Stimulated activated CD4-positive, alpha-beta T cell treated with anti-CD3 and anti-CD28 coated beads, Interleukin-1b, Interleukin-23, amount 100 ng/mL, for 24 hours (primary cell): Measurements from ENCODE around the gene ABAT.
"Not testable (repeated sequence)": the region's sequence is repeated elsewhere in the genome, so short reads cannot be mapped to it uniquely, and the experiment has no call there.

ENCODE experiments used
- DNase-seq, 4 experiments: peaks; one replicate each; pipeline ENCODE4 v3.0.0-alpha.2; 2020; ENCODE audit warnings: low read depth in 4 of 4, low spot score in 1 of 4

The ABAT gene

DNA sequence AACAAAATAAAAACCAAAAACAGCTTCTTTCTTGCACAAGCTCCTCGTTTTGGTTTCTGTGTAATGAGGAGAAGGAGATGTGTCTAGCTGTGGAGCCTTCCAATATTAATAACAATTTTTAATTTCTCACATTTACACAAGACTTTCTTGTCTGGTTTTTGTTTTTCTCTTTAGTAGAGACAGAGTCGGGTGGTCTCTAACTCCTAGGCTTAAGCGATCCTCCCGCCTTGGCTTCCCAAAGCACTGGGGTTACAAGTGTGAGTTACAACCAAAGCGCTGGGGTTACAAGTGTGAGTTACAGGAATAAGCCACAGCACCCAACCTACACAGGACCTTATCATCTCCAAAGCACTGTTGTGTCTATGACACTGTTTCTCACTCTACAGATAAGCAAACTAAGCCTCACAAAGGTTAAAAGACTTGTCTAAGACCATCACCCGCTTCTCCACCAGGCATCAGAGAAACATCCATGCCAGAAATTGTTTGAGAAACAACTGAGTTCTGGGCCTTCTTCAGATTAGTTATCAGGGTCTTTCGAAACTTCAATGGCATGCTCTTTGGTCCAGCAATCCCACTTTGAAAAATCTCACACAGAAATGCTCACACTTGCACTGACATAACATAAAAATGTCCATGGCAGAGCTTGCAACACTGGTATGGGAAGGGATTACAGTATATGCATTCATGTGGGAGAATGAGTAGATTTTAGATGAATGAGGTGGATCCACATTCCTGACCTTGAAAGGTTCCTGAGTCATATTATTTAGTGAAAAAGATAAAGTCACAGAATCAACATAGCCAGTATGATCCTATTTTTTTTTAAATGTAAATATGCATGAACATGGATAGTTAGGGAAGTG lies 3.9 kb downstream of the ABAT start:
- DNase-seq = no peak

DNA sequence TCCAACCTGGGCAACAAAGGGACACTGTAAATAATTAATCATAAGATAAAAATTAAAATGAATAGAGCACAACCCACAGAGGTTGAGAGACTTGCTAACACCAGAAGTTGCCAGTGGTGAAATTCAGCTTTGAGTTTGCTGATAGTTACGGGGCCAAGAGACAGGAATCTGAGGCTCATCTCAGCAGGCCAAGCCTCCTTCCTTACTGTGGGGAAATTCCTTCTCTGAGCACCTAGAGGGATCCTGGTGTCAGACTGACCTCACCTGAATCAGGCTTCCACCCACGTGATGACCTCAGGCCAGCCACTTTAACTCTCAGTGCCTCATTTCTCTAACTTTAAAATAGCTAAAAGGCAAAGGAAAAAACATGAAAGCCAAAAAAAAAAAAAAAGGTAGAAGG lies 4.7 kb downstream of the ABAT start:
- DNase-seq = no peak

DNA sequence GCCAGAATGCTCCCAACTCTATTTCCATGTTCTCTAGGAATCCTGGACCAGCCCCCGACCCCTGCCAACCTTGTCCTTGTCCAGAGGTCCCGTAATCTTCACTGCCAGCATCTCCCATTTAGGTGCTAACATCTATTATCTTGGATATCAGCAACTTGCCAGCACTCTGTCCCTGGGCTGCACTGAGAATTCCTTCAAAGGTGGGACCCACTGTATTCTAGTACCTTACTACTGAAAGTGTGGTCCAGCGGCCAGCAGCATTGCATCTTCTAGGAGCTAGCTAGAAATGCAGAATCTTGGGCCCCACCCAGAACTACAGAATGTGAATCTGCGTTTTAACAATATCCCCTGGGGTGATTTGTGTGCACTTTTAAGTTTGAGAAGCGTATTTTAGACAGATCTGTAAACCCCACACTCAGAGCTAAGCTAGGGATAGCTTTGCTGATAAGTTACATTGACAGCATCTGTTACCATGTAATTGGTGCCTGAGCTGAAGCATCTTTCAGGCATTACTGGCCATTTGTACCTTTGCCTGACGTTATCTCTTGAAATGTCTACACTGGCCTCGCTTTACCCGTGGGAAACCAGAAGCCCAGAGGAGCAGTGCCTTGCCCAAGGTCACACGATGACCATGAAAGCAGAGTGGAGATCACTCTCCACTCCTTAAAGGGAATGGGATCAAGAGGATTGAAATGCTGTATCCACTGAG lies 8.3 kb downstream of the ABAT start:
- no peak for DNase-seq

DNA sequence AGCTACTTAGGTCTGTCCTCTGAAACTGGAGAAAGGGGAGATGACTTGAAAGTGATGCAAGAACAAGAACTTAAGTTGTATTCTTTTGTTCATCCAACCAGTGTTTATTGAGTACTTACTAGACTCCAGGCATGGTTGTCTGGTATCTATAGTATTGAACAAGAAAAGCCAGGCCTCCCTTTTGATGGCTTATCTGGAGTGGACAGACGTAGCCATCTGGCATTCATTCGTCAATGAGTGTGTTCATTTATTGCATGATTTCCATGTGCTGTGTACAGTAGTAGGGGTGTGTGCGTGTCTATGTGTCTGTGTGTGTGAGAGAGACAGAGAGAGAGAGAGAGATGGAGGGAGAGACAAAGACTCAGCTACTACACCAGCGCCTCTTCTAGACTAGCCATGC lies 9.2 kb downstream of the ABAT start:
- DNase-seq = no peak

DNA sequence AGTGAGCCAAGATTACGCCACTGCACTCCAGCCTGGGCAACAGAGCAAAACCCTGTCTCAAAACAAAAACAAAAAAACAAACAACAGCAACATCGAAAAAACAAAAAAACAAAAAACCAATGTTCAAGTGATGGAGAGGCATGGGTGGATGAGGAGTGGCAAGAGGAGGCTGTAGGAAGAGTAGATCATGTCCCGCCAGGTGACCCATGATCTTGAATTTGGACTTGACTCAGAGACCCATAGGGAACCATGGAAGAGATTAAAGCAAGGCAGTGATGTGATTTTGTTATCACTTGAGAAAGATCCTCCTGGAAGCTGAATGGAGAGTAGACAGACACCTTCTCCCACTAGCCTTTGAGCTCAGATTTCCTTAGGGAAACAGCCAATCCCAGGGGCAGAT lies 11.2 kb downstream of the ABAT start:
- no peak for DNase-seq

DNA sequence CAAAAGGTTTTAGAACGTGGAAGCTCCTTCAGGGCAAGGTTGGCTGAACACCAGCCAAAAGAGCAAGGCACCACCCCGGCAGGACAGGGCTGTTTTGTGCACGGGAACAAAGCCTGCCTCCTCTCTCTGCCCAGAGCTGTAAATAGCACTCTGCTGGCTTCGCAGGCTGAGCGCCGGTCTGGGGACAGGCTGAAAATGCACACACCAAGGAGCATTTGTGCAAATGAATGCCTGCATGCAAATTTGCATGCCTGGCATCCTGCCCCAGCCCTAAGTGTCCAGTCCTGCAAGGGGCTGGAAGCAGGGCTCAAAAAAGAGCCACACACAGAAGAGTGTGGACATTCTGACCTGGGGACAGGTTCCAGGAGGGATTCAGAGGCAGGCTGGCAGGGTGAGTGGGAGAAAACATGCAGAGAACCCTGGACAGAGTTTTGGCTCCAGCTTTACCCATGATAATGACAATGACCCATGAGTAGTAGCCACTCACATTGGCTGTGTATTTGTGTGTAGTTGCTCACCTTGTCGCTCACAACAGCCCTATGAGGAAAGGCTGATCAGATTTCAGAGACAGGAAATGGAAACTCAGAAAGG lies 11.7 kb downstream of the ABAT start:
- DNase-seq = no peak

DNA sequence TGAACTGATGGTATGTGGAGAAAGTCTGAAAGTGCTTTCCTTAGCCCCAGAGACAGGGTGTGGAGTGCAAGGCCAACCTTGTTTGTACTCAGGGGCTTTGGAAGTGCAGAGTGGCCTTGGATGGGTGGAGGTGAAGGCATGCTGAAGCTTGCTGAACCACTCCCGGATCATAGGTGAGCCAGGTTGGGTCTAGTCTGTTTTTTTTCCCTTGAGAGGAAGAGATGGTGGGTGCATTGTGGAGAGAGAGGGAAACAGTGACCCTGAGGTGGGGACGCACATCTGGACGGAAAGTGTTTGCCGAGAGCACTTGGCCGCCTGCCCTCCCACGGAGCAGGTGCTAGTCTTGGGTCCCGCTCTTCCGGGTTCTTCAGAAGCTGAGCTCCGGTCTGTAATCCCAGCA lies 12.5 kb downstream of the ABAT start:
- no peak for DNase-seq

DNA sequence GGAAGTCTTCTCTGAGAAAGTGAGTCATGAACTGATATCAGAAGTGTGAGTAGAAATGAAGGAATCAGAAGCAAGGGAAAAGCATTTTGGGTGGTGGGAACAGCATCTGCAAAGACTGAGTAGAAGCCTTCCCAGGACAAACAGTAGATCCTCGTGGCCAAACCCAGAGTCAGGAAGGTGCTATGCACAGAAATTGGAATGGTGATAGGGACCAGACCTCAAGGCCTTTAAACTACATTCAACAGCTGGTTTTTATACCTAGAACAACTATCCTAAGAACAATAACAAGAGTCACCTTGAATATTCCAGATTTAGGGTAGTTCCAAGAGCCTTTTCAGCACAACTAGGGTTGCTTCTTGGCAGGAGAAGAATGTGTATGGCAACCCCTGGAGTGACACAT lies 15.3 kb downstream of the ABAT start:
- DNase-seq = no peak

DNA sequence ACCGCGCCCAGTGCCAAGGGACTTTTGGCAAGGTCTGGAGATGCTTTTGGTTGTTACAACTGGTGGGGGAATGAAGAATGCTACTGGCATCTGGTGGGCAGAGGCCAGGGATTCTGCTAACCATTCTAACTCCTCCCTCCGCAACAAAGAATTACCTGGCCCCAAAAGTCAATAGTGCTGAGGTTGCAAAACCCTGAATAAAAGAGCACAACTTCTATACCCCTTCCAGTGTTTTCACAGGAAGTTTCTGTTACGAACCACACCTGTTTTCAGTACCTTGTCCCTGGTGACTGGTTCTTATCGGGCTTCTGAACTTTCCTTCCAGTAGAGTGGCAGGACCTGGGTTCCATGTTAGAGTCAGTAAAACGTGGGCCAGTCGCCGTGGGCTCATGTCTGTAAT lies 17.3 kb downstream of the ABAT start:
- no peak for DNase-seq

DNA sequence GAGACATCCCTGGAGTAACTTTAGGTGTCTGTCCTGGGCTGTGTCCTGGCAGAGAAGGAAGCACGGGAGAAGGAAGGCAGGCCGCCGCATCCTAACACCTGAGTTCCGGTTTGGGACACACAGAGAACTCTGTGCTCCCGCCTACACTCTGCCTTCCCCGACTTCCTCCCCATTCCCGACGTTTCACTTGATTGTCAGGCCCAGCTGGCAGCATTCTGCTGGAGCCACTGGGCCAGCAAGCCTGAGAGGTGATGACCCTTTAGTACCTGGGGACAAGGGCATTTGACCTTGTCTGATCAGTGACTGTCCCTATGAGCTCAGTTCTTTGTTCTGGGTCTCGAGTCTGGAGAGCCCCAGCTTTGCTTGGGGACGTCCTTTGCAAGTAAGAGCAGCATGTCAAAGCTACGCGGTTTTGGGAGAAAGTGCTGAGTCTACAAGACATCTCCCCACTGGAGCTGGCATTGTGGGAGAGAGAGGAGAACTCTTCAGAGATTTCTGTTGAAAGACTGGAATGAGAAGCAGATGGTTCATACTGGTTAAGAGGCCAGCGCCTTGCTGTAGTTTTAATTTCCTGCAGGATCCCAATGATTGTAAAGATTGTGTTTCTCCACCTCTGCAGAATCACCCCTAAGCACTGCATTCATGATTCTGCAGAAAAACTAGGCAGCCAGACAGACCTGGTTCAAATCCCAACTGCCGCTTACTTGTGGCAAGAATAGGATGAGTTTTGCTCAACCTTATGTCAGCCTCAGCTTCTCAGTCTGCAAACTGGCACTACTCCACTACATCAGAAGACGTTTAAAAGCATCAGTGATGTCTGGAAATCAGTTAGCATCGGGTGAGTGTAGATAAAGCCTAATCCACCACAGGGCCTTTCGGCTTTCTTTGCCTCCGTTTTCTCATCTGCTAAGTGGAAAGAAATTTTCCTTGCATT lies 20.6 kb downstream of the ABAT start:
- DNase-seq = no peak

DNA sequence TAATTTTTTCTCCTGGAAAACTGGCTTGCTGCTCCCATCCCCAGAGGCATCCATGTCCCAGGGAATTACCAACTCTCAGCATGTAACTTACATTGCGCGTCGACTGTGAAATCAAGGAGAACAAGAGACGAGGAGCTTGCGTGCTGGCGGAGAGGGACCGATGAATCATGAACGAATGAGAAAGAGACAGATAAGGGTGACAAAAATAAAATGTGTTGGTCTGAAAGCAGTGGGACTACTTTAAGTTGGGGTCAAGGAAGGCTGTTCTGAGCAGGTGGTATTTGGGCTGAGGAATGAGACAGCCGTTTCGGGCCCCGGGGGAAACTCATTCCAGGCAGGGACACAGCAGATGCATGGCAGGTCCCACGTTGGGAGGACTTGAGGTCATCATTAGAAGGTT lies 22.5 kb downstream of the ABAT start:
- no peak for DNase-seq

DNA sequence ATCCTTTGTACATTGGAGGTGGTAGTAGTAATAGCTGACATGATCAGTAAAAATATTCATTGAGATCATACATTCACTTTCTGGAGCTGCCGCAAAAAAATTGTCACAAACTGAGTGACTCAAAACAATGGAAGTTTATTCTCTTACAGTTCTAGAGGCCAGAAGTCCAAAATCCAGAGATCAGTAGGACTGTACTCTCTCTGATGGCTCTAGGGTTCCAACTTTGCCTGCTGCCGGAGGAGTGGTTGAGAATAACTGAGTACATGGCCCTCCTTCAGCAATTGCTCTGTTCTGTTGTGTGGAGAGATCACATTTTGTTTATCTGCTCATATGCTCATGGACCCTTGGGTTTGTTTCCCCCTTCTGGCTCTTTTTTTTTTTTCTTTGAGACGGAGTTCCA lies 23.5 kb downstream of the ABAT start:
- DNase-seq = no peak

DNA sequence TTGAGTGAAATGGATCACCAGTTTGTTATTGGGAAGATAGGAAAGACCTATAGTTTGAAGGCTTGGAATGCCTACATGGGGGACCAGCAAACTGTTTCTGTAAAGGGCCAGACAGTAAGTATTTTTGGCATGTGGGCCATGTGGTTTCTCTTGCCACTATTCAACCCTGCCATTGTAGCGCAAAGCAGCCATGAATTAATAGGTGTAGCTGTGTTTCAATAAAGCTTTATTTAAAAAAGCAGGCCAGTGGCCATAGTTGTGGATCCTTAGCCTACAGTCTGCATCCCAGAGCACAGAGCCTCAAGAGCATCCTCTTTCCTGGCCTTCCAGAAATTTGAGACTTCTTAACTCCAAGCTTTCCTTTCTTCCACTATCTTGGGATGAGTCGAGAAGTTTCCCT lies 29.3 kb downstream of the ABAT start:
- no peak for DNase-seq

DNA sequence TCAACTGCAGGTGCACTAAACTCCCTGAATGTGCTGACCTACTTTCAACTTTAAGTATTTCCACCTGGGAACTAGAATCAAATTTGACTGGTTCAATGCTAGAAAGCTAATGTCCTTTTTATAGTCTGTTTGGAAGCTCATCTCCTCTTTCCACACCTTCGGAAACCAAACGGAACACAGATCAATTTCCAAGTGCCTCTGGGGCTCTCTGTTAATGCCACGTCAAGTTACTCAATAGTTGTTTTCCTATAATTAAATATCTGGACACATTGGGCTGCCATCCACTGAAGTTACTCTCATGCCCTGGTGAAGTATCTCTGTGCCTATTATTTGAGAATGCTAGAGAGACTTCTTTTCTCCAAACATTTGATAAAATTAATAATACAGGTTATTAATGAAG lies 29.7 kb downstream of the ABAT start:
- DNase-seq = no peak

DNA sequence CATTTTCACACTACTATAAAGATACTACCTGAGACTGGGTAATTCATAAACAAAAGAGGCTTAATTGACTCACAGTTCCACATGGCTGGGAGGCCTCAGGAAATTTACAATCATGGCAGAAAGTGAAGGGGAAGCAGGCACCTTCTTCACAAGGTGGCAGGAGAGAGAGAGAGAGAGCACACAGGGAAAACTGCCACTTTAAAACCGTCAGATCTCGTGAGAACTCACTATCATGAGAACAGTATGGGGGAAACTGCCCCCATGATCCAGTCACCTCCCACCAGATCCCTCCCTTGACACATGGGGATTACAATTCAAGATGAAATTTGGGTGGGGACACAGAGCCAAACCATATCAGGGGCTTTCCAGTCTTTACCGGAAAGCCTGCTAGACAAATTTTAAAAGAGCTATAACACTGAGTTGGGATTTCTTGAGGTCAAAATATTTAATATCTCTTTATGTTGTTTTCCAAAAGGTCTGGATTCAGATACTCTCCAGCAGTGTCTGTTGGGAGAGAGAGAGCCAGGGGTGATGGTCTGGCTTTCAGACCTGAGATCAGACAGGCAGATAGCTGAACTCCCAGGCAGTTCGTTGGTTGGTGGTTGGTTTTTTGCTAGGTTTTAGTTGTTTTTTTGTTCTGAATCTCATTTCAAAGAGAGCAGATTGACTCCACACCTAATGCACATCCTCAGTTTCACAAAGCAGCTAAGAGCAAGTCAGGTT lies 30.8 kb downstream of the ABAT start:
- not testable (repeated sequence) for DNase-seq

DNA sequence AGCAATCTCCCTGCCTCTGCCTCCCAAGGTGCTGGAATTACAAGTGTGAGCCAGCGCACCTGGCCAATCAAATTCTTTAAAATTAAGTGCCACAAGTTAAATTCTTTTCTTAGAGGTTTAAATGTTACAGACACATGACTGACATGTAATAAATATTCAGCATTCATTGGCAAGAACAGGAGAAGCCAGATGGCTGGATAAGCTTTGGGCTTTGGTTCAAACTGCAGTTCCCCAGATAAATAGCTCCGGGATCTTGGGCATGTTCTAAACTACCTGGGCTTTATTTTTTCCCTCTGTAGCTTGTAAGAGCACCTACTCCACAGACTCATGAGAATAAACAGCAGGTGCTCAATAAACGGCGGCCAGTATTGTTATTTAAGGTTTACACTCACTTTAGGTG lies 34.1 kb downstream of the ABAT start:
- DNase-seq = no peak

DNA sequence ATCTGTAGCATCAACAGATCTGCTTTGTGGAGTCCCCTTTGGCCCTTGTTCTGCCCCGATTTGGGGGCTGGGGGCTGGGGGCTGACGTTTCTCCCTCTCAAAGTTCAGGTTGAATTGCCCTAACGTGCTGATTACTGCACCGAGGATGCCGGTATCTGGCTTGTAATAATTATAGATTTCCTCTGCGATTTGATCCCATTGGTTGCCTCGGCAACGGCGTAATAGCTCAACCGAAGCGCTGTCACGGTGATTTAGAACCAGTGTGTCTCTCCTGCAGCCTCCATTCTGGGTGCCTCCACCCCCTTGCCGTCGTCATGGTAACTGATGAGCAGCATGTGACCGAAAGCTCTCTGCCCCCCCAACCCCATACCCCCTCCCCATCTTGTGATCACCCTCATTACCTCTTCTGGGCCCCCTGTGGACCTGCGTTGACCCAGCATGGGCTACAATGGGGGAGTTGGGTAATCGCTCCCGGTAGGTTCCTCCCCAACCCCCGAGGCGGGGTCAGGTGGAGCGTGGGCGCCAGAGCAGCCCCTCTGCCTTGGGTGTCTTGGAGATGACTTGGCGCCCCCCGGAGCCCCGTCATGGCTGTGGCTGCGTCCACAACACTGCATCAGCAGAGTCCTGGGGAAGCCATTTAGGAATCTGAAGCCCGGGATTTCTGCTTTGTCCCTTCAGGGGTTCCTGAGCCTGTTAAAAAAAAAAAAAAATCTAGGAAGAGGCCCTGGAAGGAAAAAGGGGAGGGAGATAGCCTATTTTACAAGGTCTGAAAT lies 38.4 kb downstream of the ABAT start:
- no peak for DNase-seq

DNA sequence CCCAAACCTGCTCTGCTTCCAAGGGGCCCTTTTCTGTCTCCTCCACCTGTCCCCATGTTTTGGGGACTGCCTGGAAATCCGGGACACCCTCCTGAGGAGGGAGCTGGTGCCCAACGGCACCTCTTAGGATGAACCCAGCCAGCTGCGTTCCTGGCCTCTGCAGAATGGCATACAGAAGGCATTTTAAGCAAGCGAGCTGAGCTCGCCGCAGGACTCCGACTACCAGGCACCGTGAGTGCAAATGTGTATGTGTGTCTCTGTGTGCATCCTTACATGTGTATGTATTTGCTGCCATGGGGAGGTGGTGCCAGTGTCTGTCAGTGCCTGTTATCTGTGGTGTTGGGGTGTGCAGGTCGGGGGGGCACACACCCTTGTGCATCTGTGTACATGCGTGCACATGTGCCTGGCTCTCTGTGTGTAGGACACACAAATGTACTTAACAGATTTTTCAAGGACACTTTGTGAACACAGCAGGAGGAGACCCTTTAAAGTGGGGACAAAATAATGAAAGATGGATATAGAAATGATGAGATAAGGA lies 39.3 kb downstream of the ABAT start:
- DNase-seq = no peak

DNA sequence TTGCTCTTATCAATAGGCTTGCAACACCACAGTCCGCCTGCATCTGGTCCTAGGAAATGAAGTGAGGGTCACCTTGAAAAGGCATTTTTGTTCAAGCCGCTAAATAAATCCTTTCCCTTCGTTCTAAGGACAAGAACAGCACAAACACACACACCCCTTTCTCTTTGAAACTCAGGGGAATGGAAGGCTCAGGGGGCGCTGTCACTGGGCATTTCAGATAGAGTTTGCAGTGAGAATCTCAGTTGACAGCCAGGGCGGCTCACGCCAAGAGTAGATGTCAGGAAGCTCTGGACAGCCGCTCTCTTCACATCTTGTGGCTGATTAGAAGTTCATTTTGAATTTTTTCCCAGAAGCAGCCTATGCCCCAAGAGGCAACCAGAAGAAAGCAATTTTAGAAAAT lies 39.8 kb downstream of the ABAT start:
- DNase-seq = no peak

DNA sequence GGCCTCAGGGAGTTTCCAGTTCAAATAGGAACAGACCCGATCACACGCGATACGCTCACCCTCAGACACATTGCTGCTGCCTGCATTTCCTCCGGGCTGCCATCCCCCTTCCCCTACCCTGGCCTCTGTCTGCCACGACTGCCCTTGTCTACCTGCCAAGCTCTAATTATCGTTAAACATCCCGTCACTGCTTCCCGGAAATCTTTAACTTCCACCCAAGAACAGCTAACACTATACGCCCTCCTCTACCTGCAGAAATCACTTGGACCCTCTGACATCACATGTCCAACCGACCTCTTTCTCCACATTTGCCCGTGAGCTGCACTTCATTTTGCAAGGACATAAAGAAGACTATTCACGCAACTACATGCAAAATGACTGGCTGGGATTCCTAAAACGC lies 40.4 kb downstream of the ABAT start:
- DNase-seq = no peak
